ENCODE measurements around the gene TLE2.

TLE2 gene

GRCh38 chr19:3029065-3029923 lies at the start of gene TLE2:
Gene TLE2 (minus strand): TSS chr19:3029280. CDS start chr19:3028904, 376 bp downstream.
- DNase-seq (ENCODE audit: low read depth), result no peak

GRCh38 chr19:3075605-3076431 lies 46.7 kb upstream of the TLE2 start:
- peak; percentile 64 for DNase-seq (ENCODE audit: low read depth)

DNA sequence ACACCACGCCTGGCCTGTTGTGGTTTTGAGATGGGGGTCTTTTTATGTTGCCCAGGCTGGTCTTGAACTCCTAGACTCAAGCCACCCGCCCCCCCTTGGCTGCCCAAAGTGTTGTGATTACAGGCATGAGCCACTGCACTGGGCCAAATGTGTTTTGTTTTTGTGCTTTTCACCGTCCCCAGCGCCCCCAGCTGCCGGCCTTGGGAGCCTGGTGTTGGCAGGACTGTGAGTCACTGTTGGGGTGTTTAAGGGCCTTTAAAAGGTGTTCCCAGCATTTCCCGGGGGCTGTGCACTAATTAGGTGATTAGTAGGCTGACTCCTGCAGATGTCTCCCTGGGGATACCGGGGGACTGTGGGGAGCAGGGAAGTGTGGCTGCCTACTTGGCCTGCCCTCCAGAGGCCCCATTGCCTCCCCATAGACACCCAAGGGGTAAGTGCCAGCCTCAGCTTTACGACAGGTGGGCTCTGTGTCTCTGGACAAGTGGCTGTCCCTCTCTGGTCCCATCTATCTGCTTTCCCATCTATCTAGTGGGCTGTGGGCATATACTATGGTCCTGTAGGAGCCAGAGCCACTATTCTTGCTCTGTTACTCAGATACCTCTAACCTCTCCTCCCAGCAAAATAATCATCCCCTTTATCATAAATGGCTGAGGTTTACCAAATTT lies 45.0 kb upstream of the TLE2 start:
- DNase-seq (ENCODE audit: low read depth), result no peak

DNA sequence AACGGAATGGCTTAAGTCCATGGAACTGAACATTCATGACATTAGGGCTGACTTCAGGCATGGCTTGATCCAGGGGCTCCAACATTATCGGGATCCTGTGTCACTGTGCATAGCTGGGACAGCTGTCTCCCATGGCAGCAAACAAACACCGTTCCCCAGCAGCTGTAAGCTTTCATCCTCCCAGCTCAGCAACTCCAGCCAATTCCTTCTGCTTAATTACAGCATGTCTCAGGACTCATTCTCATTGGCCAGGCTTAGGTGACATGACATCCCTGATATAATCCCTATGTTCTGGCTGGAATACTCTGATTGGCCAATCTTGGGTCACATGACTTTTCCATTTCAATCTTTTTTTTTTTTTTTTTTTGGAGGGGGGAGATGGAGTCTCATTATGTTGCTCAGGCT lies 44.1 kb upstream of the TLE2 start:
- DNase-seq (ENCODE audit: low read depth), result no peak

DNA sequence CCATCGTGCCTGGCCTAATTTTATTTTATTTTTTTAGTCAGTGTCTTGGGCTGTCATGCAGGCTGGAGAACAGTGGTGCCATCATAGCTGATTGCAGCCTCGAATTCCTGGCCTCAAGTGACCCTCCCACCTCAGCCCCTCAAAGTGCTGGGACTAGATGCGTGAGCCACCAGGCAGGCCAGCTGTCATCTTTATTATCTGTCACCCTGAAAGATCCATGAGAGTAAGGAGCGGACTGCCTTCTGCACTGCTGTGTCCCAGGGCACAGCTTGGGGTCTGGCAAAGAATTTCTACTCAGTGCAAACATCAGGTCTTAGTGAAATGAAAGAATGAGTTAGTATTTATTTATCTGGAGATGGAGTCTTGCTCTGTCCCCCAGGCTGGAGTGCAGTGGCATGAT lies 42.7 kb upstream of the TLE2 start:
- no peak for DNase-seq (ENCODE audit: low read depth)

DNA sequence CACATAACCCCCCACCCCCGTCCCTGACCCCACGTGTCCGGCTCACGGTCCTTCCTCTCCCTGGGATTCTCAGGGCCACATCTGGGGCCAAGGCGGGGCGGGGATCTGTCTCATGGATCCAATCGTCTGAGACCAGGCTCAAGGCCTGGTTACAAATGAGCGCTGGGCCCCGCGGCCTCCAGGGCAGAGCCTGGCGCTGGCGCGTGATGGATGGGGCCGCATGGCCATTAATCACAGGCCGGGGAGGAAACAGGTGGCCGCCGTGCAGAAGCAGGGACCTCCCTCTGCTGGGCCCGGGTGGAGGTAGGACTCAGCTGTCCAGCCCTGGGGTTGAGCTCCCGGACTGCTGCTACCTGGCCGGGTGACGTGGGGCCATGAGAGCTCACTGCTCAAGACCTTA lies 39.0 kb upstream of the TLE2 start:
- no peak for DNase-seq (ENCODE audit: low read depth)

DNA sequence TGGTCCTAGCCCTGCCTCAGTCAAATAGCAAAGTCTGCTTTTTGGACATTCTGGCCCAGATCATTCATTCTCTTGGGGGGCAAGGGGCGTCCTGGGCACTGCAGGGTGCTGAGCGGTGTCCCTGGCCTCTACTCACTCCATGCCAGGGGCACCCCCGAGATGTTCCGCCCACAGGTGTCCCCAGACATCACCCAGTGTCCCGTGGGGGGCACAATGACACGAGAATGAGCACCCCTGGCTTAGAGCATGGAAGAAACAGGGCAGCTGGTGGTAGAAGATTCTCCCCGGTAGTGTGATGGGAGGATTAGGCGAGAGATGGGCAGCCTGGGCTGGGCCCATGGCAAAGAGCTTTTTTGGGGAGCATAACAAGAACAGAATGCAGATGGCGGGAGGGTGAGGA lies 38.5 kb upstream of the TLE2 start:
- no peak for DNase-seq (ENCODE audit: low read depth)

DNA sequence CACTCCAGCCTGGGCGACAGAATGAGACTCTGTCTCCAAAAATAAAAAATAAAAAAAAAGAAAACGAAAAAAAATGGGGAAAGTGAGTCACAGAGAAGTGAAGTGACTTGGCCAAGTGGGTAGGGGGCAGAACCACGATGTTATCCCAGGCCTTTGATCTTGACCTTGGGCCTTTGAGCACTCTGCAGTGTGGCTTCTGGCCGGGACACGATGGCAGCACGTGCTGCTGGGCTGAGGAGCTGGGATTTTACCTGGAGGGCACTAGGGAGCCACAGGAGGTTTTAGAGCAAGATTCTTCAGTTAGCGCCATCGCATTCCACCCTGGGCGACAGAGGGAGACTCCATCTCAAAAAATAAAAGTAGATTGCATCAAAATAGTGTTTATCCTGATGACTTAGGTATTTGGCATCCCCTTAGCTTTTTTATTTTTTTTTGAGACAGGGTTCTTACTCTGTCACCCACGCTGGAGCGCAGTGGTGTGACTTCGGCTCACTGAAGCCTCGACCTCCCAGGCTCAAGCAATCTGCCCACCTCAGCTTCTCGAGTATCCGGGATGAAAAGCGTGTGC lies 37.5 kb upstream of the TLE2 start:
- DNase-seq (ENCODE audit: low read depth), result no peak

- DNase-seq (ENCODE audit: low read depth), result no peak
Observed at GRCh38 chr19:3065675-3066357, 36.7 kb upstream of the TLE2 start.

GRCh38 chr19:3064011-3064330 lies 34.9 kb upstream of the TLE2 start:
- no peak for DNase-seq (ENCODE audit: low read depth)

- DNase-seq (ENCODE audit: low read depth), result peak; percentile 73
Observed at GRCh38 chr19:3062165-3063105, 33.4 kb upstream of the TLE2 start, which contains the start of gene TLE5. Gene TLE5 (minus strand): TSS chr19:3062495. CDS start chr19:3062200, 295 bp downstream.

- peak; percentile 79 for DNase-seq (ENCODE audit: low read depth)
Observed at GRCh38 chr19:3061182-3062161, 32.4 kb upstream of the TLE2 start.

DNA sequence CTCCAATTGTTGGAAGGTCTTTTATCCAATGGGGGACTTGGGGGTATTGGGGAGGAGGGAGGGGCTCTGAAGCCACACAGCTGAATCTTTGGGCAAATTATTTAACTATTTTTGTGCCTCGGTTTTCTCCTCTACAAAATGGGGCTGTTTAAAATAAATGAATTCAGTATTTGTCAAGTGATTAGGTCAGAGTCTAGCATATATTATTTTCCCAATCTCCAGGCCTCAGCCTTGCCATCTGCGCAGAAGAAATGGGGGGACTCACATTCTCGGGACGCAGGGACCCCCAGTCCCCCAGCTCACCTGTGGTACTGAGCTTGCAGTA lies 31.7 kb upstream of the TLE2 start:
- DNase-seq (ENCODE audit: low read depth), result no peak

DNA sequence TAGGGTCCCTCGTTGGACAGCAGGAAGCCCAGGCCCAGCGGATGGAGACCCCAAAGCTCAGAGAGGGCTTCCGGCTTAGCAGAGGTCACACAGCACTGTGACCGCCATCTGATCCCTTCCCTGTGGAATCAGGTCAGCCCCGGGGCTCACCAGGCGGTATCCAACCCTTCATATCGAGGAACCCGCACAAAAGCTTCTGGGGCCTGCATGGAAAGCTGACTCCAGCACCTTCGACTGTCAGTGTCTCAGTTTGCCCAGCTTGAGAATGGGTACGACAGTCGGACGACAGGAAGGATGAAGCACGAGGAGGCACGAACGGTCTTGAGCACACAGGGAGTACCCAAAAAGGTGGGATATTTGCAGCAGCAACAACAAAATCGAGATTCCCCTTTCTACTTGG lies 30.6 kb upstream of the TLE2 start:
- no peak for DNase-seq (ENCODE audit: low read depth)

DNA sequence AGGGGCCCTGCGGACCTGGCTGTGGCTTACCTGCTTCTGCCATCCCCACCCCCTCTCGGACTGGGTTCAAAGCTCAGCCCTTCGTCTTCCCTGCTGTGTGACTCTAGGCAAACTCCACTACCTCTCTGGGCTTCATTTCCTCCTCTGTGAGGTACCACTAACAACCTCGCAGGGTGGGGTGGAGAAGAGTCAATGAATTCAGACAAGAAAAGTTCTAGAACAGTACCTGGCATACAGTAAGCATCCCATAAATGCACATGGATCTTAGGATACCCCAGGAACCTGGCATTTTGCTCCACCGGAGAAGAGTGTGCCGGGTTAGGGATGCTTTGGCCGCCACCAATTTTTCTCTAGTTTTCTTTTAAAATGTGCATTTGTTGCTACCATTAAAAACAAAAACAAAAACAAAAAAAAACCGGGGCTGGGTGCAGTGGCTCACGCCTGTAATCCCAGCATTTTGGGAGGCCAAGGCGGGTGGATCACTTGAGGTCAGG lies 29.8 kb upstream of the TLE2 start:
- DNase-seq (ENCODE audit: low read depth), result no peak

DNA sequence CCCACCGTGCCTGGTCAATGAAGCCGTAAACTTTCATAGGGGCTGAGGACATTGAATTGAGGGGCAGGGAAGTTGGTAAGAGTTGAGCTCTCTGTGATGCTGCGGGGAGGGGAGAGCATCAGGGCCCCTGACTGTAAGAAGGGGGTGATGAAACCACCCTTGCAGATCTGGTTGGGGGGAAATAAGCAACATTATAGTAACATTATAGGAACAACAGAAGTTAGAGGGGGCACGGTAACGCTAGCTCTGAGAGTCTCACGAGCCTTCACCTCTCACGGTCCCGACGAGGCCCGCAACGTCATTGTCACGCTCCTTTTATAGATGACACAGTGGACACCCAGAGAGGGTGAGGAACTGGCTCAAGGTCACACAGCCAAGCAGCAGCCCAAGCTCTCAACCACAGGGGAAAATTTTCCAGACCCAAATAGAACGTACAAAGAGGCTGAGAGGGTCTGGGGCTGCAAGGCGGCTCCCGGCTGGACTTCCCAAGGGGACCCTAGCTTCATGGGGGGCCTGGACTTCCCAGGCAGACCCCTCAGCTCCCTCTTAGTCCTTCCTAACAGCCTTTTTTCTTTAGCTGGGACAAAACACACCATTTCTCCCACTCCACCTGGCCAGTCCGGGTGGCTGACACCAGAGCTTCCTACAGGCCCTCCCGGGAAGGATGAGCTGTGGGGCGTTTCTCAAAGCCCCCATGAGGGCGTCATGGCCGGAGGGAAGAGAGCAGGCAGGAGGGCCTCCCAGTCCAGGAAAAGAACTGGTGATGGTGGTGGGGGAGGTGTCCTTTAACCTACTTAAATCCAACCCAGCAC lies 29.1 kb upstream of the TLE2 start:
- DNase-seq (ENCODE audit: low read depth), result no peak

GRCh38 chr19:3057275-3057714 lies 28.2 kb upstream of the TLE2 start:
- no peak for DNase-seq (ENCODE audit: low read depth)

DNA sequence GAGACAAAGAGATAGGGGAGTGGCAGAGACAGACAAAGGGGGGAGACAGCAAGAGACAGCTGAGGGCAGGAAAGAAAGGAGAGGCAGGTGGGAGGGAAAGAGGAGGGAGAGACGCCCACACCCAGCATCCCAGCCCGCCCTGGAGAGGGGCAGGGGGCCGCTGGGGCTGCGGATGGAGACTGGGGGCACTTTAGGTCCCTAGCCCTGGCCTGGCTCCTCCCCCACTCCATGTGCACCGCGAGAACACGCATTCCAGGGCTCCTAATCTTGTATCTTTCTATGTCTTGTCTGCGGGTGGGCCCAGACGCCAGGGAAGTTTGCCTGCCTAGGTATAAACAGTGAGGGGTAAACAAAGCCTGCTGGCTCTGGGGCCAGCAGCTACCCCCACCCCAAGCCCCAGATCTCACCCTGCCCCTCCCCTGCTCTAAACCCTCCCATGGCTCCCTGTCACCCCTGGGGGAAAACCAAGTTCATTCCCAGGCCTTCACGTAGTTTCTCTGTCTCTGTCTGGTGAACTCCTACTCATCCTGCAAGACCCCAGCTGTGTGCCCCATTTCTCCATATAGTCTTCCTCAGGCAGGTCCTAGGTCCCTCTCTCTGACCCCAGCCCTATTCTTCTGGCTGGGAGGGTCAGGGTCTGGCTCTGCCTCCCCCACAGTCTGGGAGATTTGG lies 27.5 kb upstream of the TLE2 start:
- no peak for DNase-seq (ENCODE audit: low read depth)

Data from activated T-helper 1 cell treated with Interleukin-2 at 50 U/mL for 16 hours (primary cell).